Adipose tissue (tissue), 3 donors: ENCODE results near the gene DPH3. TPM values are rescaled to one million over a fixed set of nuclear protein-coding genes. Genes with fewer than 3 reads are reported as not detected.

Experiments used
- H3K27ac ChIP-seq: one replicate; pipeline ENCODE4 v1.5.1; 2013; ENCODE audit warnings: low read depth, low read length
- WGBS, 3 donors: extraction: QIAGEN DNeasy Blood & Tissue Kit; methylation state at CpG; one replicate each; pipeline ENCODE4 v1.1.7; 2013; 5-methylcytosine and 5-hydroxymethylcytosine counted together
- polyA plus RNA-seq, 3 donors: library from polyadenylated mRNA; stranded (reverse); fragments of 200-250 nt; gene quantifications; one replicate each; pipeline ENCODE4 v1.2.3, GENCODE V29; 2013
- donor health status: healthy with polysubstance abuse.
- donor health status: Bipolar disorder and iron deficiency.
- donor health status: healthy.

The DPH3 gene
- polyA plus RNA-seq, 3 donors, result 5.3 to 27.3 (median 16.0) TPM

DNA sequence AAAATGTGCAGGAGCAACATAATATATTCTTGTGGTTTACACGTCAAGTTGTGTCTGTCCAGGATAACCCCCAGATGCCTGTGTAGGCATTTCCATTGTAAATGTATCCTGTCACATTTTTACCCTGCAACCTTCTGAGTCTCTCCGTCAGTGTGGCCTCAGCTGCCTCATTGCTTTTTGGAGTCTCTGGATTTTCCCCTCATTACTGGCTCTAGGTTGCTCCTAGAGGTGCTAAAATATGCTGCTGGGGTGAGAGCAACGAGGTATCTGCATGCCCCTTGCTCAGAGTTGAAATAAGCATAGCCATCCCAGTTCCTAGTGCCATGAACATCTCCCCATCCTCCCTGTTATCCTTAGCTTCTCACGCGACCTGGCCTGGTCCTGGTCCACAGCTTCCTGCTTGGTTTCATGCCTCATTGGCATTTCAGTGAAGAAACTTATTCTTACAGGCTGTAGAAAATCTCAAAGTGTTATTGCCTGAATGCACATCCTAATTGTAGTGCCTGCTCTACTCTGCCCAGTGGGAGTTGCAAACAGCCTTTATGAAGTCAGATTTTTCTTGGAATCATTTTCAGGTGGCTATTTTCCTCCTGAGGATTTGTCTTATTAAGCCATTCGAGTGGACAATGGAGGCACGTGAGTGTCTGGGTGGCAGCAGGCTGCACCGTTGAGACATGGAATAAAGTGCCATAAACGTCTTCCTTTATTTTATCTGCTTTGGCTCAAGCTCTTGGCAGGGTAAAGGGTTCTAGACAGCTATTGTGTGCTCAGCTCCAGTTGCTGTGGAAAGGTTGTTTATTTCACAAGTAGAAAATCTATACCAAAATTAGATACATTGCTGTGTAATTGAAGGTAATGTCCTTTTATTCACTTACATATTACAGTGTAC, 33.5 kb upstream of the DPH3 start:
- WGBS, 3 donors, result 62 to 76% (median 72%) methylated on average over 9 of the region's 9 CpGs
- H3K27ac ChIP-seq, result no peak overlapping the region

DNA sequence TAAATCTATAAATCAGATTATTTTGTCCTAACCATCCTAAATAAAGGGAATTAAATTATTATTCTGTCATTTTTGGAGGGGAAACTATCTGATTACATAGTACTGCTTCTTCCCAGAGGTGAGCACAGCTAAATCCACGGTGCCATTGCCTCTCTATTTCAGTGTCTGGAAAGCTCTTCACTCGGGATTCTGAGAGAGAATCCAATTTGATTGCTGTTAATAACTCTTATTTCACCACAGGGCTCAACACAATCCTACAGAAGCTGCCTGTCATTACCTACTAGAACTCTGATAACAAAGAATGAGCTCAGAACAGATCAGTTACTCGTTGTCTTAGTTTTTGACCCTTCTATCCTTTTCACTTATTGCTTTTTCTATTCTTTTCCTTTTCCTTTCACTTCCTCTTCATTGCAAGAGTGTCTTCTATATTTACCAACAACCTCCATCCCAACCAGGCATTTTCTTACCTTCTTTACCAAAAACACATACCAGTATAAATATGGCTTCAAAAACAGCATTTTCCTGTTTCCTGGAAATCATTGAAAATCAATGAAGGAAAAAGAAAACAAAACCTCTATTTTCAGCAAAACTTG, 30.7 kb upstream of the DPH3 start:
- WGBS, 3 donors, result 85 to 90% (median 86%) methylated on average over 3 of the region's 3 CpGs
- H3K27ac ChIP-seq, result no peak overlapping the region

DNA sequence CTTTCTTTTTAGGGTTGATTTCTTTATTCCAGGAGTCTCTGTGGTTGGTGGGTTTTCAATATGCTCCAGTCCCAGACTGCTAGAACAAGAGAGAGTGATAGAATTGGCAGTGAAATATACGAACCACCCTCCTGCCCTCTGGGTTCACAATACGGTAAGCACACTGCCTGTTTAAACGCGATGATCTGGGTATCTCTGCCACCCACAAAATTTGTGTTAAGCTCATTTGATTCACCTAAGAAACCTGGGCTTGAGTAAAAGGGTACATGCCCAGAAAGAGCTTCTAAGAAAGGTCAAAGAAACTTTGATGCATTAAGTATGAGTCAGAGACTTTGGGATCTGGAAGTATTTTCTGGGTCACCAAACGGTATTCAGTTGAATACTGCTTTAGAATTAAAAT, 30.1 kb upstream of the DPH3 start:
- H3K27ac ChIP-seq, result no peak overlapping the region
- WGBS, 3 donors, result 91 to 96% (median 94%) methylated on average over 5 of the region's 5 CpGs

DNA sequence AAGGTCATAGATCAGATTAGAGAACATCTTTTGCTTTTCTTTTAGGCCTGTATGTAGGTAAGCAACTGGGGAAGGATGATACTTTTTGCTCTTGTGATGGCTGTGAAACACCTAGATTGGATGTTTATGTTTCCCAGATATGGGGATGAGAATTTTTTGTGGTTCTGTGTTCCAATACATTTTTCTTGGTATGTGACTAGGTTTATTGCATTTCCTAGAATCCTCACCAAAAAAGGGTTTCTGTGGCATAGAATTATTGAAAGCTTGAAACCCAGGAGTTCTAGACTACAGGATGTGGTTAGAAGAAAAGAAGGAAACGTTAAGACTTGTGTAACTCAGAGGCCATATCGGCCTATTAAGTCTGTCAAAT, 26.1 kb upstream of the DPH3 start:
- H3K27ac ChIP-seq, result no peak overlapping the region
- 21 to 64% (median 21%) methylated on average over 2 of the region's 2 CpGs for WGBS, 3 donors

DNA sequence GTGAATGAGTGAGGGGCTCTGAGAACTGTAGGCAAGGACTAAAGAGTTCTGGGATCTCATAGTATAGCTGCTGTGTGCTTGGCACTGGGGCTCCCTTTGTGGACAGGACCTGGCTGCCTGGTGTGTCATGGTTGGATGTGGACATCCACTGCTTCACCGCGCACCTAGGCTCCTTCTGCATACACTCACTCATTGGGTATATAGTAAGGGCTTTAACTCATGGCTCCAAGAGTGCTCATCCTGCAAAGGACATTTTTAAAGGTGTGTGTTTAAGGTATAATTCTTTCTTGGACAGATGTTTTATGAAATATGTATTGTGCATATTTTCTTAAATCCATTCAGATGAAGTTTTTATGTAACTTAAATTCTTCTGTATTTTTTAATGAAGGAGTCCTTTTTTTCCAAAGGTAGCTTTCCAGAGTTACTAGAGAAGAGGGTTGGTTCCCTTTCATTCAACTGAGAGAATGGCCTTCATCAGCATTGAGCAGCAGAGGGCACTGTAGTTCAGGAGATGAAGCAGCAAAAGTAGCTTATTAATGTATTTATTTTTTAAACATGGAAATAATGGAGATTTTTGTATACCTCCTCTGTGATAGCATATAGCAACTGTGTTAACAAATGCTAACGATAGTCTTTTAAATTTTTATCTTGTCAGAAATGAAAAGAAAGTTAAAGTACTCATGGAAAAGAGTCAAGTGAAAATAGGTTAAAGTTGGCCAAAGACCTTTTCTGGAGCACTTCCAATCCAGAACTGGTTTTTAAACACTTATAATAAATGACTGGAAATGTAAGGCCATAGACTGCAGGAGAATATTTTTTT, 25.5 kb upstream of the DPH3 start:
- no peak overlapping the region for H3K27ac ChIP-seq
- WGBS, 3 donors, result 48 to 58% (median 55%) methylated on average over 3 of the region's 3 CpGs

DNA sequence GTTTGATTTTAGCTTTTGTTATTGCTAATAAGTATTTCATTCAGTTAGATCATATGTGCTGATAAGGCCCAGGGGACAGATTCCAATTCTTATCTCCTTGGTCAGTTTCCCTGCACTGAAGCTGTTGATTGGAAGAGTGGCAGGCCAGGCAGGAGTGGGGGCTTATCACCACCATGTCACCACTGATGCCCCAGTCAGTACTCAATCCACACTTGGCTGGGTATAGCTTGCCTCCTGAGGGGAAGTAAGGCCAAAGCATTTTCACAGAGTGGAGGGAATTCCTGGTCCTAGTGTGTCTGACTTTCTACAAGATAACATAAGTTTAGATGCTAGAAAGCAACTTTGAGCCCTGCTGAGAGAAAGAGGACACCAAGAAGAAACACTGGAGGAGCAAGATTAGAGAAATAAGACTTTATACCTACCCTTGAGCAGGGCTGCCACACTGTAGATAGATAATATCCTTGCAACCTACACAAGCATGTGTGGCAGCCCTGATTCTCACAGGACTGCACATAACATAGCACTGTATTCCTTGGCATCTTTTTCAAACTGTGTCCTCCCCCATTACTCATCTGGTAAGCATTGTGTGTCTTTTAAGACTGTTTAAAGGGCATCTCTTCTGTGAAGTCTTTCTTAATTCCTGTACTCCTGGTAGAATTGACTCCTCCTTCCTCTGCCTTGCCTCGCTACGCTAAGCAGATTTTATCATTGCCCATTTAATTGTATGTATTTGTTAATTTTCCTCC, 24.6 kb upstream of the DPH3 start:
- WGBS, 3 donors, result 74 to 90% (median 83%) methylated on average over 2 of the region's 2 CpGs
- H3K27ac ChIP-seq, result no peak overlapping the region

DNA sequence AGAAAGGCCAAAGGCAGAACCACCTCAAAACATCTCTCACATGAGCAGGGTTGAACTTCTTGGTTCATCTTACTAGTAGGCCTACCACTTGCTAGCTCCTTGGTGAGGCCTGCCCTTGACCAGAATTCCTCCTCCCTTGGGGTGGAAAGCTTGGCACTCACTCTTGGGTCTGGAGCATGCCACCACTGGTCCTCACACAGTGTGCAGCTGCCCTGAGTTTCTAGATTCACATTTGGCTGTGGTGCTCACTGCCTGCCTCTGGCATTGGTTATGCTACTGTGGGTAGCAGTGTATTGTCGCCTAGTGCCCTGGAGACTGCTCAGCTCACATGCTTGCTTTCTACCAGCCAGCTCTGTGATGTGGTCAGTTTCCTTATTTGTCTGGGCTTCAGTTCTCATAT, 23.9 kb upstream of the DPH3 start:
- WGBS, 3 donors, result 72 to 90% (median 84%) methylated on average over 1 of the region's 1 CpG
- H3K27ac ChIP-seq, result no peak overlapping the region

GRCh38 chr3:16286751-16287543, 22.2 kb upstream of the DPH3 start:
- H3K27ac ChIP-seq, result no peak overlapping the region
- 42 to 76% (median 53%) methylated on average over 6 of the region's 6 CpGs for WGBS, 3 donors

DNA sequence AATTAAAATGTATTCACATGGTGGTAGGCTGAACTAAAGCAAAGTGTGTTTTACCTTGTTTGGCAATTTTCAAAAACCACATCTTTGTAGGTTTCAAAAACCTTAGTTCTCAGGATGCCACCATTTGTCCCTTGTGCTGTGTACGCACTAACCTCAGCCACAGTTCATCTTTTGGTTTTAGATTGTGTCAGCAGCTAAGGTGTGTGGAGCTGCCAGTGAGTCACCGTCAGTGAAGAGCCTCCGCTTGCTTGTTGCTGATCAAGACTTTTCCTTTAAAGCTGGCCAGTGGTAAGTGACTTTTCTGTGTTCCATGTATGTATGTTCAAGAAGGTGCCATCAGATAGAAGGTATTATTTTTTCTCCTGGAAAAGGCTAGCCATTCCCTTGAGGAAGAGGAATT, 21.4 kb upstream of the DPH3 start:
- no peak overlapping the region for H3K27ac ChIP-seq
- 78 to 92% (median 85%) methylated on average over 3 of the region's 3 CpGs for WGBS, 3 donors

DNA sequence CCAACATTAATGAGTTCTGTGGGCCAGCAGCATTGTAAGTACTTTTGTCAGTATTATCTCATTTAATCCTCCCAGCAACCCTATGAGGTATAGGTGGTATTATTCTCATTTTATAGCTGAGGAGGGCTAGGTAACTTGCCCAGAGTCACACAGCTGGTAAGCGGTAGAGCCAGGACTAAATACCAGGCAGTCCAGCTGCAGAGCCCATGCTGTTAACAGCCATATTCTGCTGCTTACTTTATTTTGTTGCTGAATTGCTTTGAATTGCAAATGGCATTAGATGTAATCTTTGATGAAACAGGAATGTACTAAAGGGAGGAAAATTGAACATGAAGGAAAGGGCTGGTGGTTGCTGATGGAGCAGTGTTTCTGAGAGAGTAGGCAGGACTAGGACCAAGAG, 19.9 kb upstream of the DPH3 start:
- 96 to 99% (median 96%) methylated on average over 1 of the region's 1 CpG for WGBS, 3 donors
- no peak overlapping the region for H3K27ac ChIP-seq

DNA sequence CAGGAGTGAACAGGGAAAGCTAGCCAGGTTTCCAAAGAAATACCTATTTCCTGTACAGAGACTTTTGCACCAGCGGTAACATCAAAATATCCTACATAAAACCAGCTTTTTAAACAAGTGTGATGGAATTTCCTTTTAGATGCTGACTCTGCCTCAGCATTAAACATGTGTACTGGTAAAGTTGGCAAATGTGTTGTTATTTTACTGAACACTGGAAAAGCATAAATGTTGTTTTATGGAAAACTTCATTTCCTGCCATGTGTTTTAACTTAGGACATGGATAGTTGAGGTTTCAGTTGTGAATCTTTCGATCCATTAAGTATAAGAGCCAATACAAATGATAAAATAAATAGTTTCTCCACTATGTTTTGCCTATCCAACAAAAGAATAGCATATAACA, 15.9 kb upstream of the DPH3 start:
- no peak overlapping the region for H3K27ac ChIP-seq
- 86 to 92% (median 90%) methylated on average over 2 of the region's 2 CpGs for WGBS, 3 donors

DNA sequence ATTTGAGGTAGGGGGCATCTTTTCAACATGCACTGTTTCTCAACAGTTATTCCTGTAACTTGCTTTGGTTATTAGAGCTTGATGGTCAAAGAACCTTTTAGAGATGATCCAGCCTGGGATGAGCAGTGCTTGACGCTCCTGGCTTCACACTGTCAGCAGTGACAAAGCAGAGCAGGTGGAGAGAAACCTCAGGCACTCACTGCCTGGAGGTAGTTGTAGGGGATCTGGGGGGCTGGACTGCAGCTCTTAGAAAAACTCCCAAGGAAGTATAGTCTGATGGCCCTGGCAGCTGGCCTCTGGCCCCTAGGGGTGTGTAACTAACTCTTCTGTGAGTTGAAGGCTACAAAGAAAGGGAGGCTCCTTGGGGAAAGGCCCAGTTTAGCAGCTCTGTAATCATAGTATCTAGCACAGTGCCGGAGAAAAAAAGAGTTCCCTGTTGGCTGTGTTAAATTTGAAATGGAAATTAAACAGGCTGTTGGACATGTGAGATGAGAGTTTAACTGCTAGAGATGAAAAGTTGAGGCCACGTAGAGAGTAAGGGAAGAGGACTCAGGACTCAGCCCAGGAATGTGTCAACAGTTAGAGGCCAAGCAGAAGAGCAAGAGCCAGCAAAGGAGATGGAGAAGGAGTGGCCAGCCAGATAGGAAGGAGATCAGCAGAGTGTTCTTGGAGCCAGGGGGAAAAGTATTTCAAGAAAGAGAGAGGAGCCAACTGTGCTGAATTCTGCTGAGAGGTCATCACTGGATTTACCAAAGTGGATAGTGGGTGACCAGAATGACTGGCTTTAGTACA, 14.5 kb upstream of the DPH3 start:
- H3K27ac ChIP-seq, result no peak overlapping the region
- WGBS, 3 donors, result 74 to 91% (median 75%) methylated on average over 3 of the region's 3 CpGs

- WGBS, 3 donors, result 70 to 87% (median 70%) methylated on average over 3 of the region's 3 CpGs
These were observed 12.7 kb upstream of the DPH3 start for GRCh38 chr3:16277471-16277870.

GRCh38 chr3:16273867-16274266, 9.1 kb upstream of the DPH3 start:
- 94 to 98% (median 97%) methylated on average over 2 of the region's 2 CpGs for WGBS, 3 donors

More at GRCh38 chr3:16277471-16277870, 12.7 kb upstream of the DPH3 start:
- H3K27ac ChIP-seq, result no peak overlapping the region

DNA sequence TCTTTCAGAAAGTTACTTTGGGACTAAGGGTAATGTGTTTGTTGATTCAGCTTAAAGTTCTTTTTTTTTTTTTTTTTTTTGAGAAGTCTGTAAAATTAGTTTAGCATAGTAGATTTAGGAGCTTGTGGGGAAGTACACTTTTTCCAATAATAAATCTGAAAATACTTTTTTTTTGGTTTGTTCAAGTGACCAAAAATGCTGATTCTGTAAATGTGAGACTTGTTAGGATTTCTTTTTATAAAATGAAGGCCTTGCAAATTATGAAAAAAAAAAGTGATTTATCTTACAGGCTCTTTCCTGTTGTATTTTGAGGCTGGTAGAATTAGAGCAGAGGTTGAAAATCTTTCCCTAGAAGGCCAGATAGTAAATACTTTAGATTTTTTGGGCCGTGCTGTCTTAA, 7.8 kb upstream of the DPH3 start:
- 72 to 89% (median 77%) methylated on average over 1 of the region's 1 CpG for WGBS, 3 donors
- no peak overlapping the region for H3K27ac ChIP-seq

More at GRCh38 chr3:16273867-16274266, 9.1 kb upstream of the DPH3 start:
- H3K27ac ChIP-seq, result no peak overlapping the region

- 94 to 99% (median 95%) methylated on average over 10 of the region's 10 CpGs for WGBS, 3 donors
- H3K27ac ChIP-seq, result no peak overlapping the region
These were observed 6.1 kb upstream of the DPH3 start for GRCh38 chr3:16270855-16271254.

DNA sequence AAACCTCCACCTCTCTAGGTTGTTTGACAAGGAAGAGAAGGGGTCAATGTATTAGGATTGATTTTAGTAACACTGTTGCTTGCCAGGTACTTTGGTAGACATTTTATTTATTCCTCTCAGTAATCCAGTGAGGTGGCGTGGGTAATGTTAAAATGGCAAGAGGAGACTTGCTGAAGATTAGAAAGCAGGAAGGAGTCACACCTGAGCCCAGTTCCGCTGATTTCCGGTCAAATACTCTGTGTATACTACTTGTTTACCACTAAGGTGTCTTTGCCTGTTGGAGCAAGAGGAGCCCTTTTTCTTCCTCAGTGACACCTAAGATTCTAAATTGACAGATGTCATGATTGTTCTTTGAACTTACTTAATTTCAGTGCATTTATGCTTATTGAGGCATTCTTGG, 2.0 kb upstream of the DPH3 start:
- 60 to 86% (median 76%) methylated on average over 3 of the region's 3 CpGs for WGBS, 3 donors

More for the DNA sequence above, 2.0 kb upstream of the DPH3 start:
- H3K27ac ChIP-seq, result no peak overlapping the region
